Neural crest cell (in vitro differentiated cells): Measurements from ENCODE around the gene ARL4A. TPM values are rescaled to one million over a fixed set of nuclear protein-coding genes. Genes with fewer than 3 reads are reported as not detected.

Source experiments
- DNase-seq: peaks from one replicate; pipeline ENCODE4 v3.0.0; 2021; ENCODE audit warnings: low read depth, mixed read lengths, low spot score
- H3K27ac Mint-ChIP-seq: one replicate; pipeline ENCODE4 v1.8.0; 2021; ENCODE audit warnings: mild to moderate bottlenecking, mixed read lengths; ENCODE audit not compliant: unreplicated experiment
- H3K27me3 Mint-ChIP-seq: 2 replicates; pipeline ENCODE4 v1.8.0; 2021; ENCODE audit warnings: low read depth, mild to moderate bottlenecking, mixed read lengths
- H3K36me3 Mint-ChIP-seq: 2 replicates; pipeline ENCODE4 v1.8.0; 2021; ENCODE audit warnings: low read depth, mild to moderate bottlenecking, mixed read lengths
- H3K4me1 Mint-ChIP-seq: 2 replicates; pipeline ENCODE4 v1.8.0; 2021; ENCODE audit warnings: mixed read lengths
- H3K4me3 Mint-ChIP-seq: one replicate; pipeline ENCODE4 v1.8.0; 2021; ENCODE audit warnings: mild to moderate bottlenecking, mixed read lengths
- H3K9me3 Mint-ChIP-seq: 2 replicates; pipeline ENCODE4 v1.8.0; 2021; ENCODE audit warnings: mixed read lengths
- total RNA-seq: library from RNA; stranded (reverse); gene quantifications from 2 replicates; pipeline ENCODE4 v1.2.1, GENCODE V29; 2021
- TF ChIP-seq, protein P1 (sequence below): fragments of 200-600 bp; sonication (generic); conservative IDR thresholded peaks from 2 replicates; pipeline ENCODE4 v1.5.0; 2021; ENCODE audit warnings: antibody characterized with exemption, mild to moderate bottlenecking

ARL4A gene
- total RNA-seq, 1 donor from 2014 or later: 71.1 TPM

DNA sequence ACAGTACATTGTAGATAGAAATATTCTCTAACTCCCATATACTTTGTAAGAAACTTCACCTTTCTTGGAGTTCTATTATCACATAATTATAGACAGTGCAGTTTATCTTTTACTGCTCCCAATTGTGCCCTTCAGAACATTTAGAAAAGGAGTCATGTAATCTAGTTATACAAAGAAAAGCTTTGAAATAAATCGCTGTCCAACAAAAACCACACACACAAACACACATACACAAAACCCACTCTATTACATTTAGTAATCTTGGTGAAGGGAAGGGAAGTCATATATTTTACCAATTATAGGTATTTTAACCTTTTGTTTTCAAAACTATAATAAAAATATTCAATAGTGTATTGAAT lies 26.9 kb downstream of the ARL4A start:
- H3K4me1 Mint-ChIP-seq: peaks cover 63% of the 10 kb centered on the region
- no peak for DNase-seq
- H3K9me3 Mint-ChIP-seq: no peaks in the 10 kb centered on the region
- no peaks in the 10 kb centered on the region for H3K27me3 Mint-ChIP-seq
- no peaks in the 10 kb centered on the region for H3K36me3 Mint-ChIP-seq
- H3K4me3 Mint-ChIP-seq: no peak overlapping the region
- TF ChIP-seq, protein P1, sequence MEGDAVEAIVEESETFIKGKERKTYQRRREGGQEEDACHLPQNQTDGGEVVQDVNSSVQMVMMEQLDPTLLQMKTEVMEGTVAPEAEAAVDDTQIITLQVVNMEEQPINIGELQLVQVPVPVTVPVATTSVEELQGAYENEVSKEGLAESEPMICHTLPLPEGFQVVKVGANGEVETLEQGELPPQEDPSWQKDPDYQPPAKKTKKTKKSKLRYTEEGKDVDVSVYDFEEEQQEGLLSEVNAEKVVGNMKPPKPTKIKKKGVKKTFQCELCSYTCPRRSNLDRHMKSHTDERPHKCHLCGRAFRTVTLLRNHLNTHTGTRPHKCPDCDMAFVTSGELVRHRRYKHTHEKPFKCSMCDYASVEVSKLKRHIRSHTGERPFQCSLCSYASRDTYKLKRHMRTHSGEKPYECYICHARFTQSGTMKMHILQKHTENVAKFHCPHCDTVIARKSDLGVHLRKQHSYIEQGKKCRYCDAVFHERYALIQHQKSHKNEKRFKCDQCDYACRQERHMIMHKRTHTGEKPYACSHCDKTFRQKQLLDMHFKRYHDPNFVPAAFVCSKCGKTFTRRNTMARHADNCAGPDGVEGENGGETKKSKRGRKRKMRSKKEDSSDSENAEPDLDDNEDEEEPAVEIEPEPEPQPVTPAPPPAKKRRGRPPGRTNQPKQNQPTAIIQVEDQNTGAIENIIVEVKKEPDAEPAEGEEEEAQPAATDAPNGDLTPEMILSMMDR: no peak
- H3K27ac Mint-ChIP-seq: peak overlapping the region; percentile 76

DNA sequence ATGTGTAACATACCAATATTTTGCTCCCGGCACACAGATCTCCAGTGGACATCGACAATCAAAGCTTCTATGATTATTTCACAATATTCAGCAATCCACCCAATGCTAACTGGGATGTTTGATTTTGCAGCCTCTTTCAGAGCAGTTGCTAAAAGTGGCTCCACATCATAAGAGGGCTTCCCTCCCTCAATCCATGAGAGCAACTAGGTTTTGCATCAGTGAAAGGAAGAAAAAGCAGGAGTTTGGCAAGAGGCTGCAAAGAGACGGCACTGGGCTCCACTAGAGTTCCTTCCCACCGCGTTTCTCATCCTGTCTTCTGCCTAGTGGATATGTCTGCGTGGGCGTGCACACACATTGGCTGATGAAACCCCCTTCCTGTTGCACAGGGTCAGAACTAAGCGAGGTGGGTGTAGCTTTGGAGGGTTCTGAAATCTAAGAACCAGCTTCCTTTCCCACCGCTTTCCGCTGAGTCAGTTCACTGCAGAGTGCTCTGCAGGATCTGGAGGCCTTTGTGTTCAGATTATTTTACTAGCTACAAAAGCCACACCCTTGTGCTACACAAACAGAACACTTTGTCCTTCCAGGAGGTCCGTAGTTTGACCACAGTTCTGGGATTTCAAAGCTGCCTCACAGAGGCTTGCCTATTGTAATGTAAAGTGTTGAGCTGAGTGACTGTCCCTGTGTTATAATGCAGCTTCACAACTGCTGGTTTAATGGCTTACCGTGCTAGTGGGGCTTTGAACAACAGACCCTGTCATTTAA lies 28.1 kb downstream of the ARL4A start:
- DNase-seq: peak; percentile 40
- H3K9me3 Mint-ChIP-seq: no peaks in the 10 kb centered on the region
- H3K36me3 Mint-ChIP-seq: no peaks in the 10 kb centered on the region
- H3K4me1 Mint-ChIP-seq: peaks cover 55% of the 10 kb centered on the region
- no peaks in the 10 kb centered on the region for H3K27me3 Mint-ChIP-seq
- TF ChIP-seq, protein P1: no peak
- H3K4me3 Mint-ChIP-seq: peak overlapping the region; percentile 85
- peak overlapping the region; percentile 98 for H3K27ac Mint-ChIP-seq

DNA sequence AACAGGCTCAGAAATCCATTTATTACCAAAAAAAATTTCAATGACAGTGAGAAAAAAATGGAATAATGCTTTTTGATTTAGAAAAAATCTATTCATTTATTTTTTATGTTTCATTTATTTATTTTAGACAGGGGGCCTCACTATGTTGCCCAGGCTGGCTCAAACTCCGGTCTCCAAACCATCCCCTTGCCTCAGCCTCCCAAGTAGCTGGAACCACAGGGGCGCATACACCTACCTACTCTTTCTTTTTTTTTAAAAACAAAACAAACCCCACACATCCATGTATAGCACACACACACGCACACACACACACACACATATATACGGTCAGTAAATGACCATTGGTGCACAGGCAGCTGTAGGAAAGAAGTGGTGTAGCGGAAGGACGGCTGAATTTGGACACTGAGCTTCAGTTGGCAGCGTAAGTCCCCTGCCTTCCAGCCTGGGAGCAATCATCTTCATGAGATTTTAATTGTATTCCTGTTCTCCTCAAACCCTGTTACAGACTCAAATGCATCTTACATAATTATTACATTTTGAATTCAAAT lies 28.8 kb downstream of the ARL4A start:
- peak overlapping the region; percentile 73 for H3K27ac Mint-ChIP-seq

DNA sequence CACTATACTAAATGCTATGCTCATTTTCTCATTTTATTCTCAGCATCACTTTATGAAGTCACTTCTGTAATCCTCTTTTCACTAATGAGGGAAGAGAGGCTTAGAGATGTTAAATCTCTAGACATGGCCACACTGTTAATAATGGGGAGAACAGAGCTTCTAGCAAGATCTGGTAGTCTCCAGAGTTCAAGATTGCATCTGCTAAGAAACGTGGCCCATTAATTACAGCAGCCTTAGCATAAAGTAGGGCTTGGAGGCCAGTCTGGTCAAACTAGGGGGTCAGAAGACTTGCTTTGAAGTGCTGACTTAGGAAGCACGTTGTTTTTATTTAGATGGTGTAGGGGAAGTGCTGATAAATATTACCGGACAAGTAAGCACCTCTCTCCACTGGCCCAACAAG lies 29.3 kb downstream of the ARL4A start:
- peak overlapping the region; percentile 40 for H3K27ac Mint-ChIP-seq
- H3K4me3 Mint-ChIP-seq: peak overlapping the region; percentile 58
- H3K4me1 Mint-ChIP-seq: peaks cover 54% of the 10 kb centered on the region
- H3K27me3 Mint-ChIP-seq: no peaks in the 10 kb centered on the region
- no peaks in the 10 kb centered on the region for H3K9me3 Mint-ChIP-seq
- TF ChIP-seq, protein P1: no peak
- DNase-seq: no peak
- no peaks in the 10 kb centered on the region for H3K36me3 Mint-ChIP-seq

More for the DNA sequence above, 28.8 kb downstream of the ARL4A start:
- Mint-ChIP-seq H3K36me3 (no peaks in the 10 kb centered on the region), H3K4me1 (peaks cover 54% of the 10 kb centered on the region), H3K9me3 (no peaks in the 10 kb centered on the region), H3K27me3 (no peaks in the 10 kb centered on the region), H3K4me3 (peak overlapping the region; percentile 85)
- TF ChIP-seq, protein P1: no peak
- DNase-seq: peak; percentile 7

DNA sequence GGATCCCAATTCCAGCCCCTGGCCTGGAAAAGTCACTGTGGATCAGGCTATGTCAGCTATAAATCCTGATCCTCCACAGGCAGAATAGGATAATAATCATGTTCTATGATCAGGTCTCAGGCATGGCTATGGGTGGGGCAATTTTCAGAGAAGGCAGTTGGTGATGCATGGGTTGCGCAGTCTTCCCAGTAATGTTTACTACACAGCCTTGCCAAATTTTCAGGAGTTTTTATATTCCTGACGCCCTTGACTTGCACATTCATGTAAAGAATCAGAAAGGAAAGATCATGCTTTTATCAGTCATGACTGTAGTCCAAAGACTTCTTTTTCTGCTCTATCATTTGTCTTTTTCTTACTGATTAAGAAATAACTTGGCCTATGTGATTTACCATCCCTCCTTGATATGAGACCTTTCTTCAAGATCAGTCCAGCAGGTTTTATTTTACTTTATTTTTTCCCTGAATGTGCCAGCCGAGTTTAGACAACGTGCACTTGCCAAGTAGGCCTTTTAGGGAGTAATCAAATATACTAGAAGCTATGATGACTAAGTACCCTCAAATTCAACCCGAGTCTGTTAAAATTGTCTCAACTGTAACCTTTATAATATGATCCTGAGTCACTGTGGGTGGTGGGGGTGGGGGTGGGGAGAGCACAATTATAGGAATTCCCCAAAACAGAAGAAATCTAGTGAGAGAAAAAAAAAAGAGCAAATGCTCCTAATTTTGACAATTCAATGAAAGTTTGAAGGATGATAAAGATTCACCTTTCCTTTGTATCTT lies 31.9 kb downstream of the ARL4A start:
- H3K27me3 Mint-ChIP-seq: no peaks in the 10 kb centered on the region

More for the DNA sequence above, 31.9 kb downstream of the ARL4A start:
- H3K4me1 Mint-ChIP-seq: peaks cover 53% of the 10 kb centered on the region
- TF ChIP-seq, protein P1: no peak
- no peaks in the 10 kb centered on the region for H3K36me3 Mint-ChIP-seq
- DNase-seq: no peak
- H3K27ac Mint-ChIP-seq: peak overlapping the region; percentile 17
- no peak overlapping the region for H3K4me3 Mint-ChIP-seq
- no peaks in the 10 kb centered on the region for H3K9me3 Mint-ChIP-seq
